ENCODE measurements around the gene CASQ2. TPM values are rescaled to one million over a fixed set of nuclear protein-coding genes. Genes with fewer than 3 reads are reported as not detected.

Gene CASQ2
- polyA plus RNA-seq, 4 donors, result 0.36 to 1.3 (median 1.0) TPM

GRCh38 chr1:115669886-115670285, 98.6 kb downstream of the CASQ2 start:
- DNase-seq (ENCODE audit: low read depth in 4 of 4, low spot score in 3 of 4), result no peak

- no peak for DNase-seq (ENCODE audit: low read depth in 4 of 4, low spot score in 3 of 4)
Measured at GRCh38 chr1:115669002-115669673, 99.4 kb downstream of the CASQ2 start.

DNA sequence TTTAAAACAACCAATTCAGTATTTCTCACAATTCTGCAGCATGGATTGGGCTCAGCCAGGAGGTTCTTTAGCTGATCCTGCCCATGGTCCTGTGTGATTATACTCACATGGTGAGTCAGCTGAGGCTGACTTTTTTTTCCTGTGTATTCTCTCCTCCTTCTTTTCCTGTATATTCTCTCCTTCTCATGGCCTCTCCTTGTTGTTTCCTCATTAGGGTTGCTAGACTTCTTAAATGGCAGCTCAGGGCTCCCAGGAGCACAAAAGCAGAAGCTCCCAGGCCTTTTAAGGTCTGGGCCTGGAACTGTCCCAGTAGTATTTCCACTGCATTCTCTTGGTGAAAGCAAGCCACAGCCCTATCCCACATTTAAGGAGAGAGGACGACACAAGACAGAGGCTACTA, 99.9 kb downstream of the CASQ2 start:
- DNase-seq (ENCODE audit: low read depth in 4 of 4, low spot score in 3 of 4), result no peak

DNA sequence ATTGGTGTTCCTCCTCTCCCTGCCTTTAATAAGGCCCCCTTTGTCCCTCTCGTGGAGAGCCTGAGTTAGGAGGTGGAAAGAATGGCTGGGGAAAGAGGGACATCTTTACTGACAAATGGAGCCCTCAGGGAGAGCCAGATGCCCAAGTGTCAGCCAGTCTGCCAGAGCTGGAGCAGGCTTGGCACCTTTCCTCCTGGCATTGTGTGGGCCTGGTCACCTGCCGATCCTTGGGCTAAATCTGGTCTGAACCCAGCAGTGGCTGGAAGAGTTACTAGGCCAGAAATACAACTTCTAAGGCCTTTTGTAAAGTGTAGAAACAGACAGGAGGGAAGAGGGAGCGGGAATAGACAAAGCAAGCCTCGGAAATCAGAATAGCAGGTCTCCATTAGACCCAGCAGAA, 101.8 kb downstream of the CASQ2 start:
- no peak for DNase-seq (ENCODE audit: low read depth in 4 of 4, low spot score in 3 of 4)

DNA sequence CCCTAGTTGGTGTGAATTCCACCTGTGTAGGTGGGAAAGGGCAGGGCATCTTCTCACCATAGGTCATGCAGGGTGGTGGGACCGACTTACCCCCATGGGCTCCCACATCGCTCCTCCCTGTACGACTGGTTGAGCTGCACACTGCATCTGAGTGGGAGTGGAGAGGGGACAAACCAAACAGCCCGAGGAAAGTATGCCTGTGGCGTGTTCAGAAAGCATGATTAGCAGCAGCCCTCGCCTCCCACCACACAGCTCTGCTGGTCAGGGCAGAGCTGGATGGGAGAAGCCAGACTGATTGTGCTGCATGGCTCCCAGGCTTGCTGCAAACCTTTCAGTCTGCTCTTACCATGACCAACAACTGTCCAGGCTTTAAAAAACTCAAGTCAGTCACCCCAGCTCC, 102.3 kb downstream of the CASQ2 start:
- no peak for DNase-seq (ENCODE audit: low read depth in 4 of 4, low spot score in 3 of 4)

- DNase-seq (ENCODE audit: low read depth in 4 of 4, low spot score in 3 of 4), result no peak
Measured at GRCh38 chr1:115665319-115666096, 103.0 kb downstream of the CASQ2 start.

DNA sequence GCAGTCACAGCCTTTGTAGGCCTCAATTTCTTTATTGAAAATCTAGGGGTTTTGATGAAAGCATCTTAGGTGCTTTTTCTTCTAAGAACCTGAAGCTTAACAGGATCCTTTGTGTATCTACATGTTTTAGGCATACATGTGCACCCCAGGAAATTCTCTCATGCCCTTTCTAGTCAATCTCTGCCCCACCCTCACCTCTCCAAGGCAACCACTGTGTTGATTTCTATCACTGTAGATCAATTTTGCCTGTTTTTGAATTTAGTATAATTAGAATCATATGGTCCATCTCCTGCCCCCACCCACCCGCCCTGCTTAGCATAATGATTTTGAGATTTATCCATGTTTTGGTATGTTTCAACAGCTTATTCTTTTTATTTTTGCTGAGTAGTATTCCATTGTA, 107.4 kb downstream of the CASQ2 start:
- no peak for DNase-seq (ENCODE audit: low read depth in 4 of 4, low spot score in 3 of 4)

DNA sequence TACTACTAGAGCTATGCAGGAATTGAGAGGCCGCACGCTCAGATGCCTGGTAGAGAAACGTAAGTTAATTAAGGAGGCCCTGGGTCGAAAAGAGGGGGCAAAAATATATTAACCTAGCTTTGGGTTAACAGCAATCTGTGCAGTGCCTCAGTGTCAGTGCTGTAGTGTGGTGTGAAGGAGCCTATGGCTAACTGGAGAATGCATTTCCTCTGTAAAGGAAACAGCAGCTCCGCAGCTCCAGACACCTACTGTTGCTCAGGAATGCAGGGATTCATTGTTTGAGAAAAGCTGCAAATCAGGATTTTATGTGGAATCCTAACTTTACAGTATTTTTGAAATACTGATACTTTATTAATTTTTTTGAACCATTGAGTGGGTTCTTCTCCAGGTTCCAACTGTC, 108.4 kb downstream of the CASQ2 start:
- no peak for DNase-seq (ENCODE audit: low read depth in 4 of 4, low spot score in 3 of 4)

GRCh38 chr1:115658646-115659045, 109.9 kb downstream of the CASQ2 start:
- DNase-seq (ENCODE audit: low read depth in 4 of 4, low spot score in 3 of 4), result no peak

GRCh38 chr1:115656461-115657077, 111.9 kb downstream of the CASQ2 start:
- DNase-seq (ENCODE audit: low read depth in 4 of 4, low spot score in 3 of 4), result no peak

GRCh38 chr1:115655916-115656315, 112.6 kb downstream of the CASQ2 start:
- no peak for DNase-seq (ENCODE audit: low read depth in 4 of 4, low spot score in 3 of 4)

- no peak for DNase-seq (ENCODE audit: low read depth in 4 of 4, low spot score in 3 of 4)
Measured at GRCh38 chr1:115655306-115655663, 113.2 kb downstream of the CASQ2 start.

GRCh38 chr1:115654663-115655305, 113.7 kb downstream of the CASQ2 start:
- DNase-seq (ENCODE audit: low read depth in 4 of 4, low spot score in 3 of 4), result no peak

GRCh38 chr1:115654125-115654524, 114.4 kb downstream of the CASQ2 start:
- DNase-seq (ENCODE audit: low read depth in 4 of 4, low spot score in 3 of 4), result no peak

- no peak for DNase-seq (ENCODE audit: low read depth in 4 of 4, low spot score in 3 of 4)
Measured at GRCh38 chr1:115652236-115652788, 116.2 kb downstream of the CASQ2 start.

GRCh38 chr1:115651391-115651790, 117.1 kb downstream of the CASQ2 start:
- no peak for DNase-seq (ENCODE audit: low read depth in 4 of 4, low spot score in 3 of 4)

- DNase-seq (ENCODE audit: low read depth in 4 of 4, low spot score in 3 of 4), result no peak
Measured at GRCh38 chr1:115650961-115651360, 117.6 kb downstream of the CASQ2 start.

Data from right renal pelvis (tissue), 4 donors.